Type B pancreatic cell (in vitro differentiated cells): ENCODE measurements around the gene CD300A. TPM values are rescaled to one million over a fixed set of nuclear protein-coding genes. Genes with fewer than 3 reads are reported as not detected.
A peak's percentile ranks its signal among the peaks of the same experiment; 100 is the strongest.

Experiments
- DNase-seq: peaks from one replicate; pipeline ENCODE4 v3.0.0; 2021; ENCODE audit warnings: mixed read lengths; ENCODE audit not compliant: unreplicated experiment; ENCODE audit errors: extremely low spot score
- H3K27ac Mint-ChIP-seq: 2 replicates; pipeline ENCODE4 v1.8.0; 2021; ENCODE audit warnings: mild to moderate bottlenecking, mixed read lengths
- H3K27me3 Mint-ChIP-seq: 2 replicates; pipeline ENCODE4 v1.8.0; 2021; ENCODE audit warnings: mixed read lengths
- H3K36me3 Mint-ChIP-seq: 2 replicates; pipeline ENCODE4 v1.8.0; 2021; ENCODE audit warnings: mixed read lengths
- H3K4me1 Mint-ChIP-seq: one replicate; pipeline ENCODE4 v1.8.0; 2021; ENCODE audit warnings: mixed read lengths; ENCODE audit not compliant: unreplicated experiment
- H3K4me3 Mint-ChIP-seq: 2 replicates; pipeline ENCODE4 v1.8.0; 2021; ENCODE audit warnings: mild to moderate bottlenecking, mixed read lengths
- H3K9me3 Mint-ChIP-seq: 2 replicates; pipeline ENCODE4 v1.8.0; 2021; ENCODE audit warnings: mixed read lengths
- long read RNA-seq: library from polyadenylated mRNA; unstranded; transcript quantifications from one replicate; pipeline ENCODE4 v2.0.0, GENCODE V29; 2020
- total RNA-seq: library from RNA; stranded (reverse); gene quantifications from 2 replicates; pipeline ENCODE4 v1.2.1, GENCODE V29; 2021; ENCODE audit warnings: low replicate concordance
- TF ChIP-seq, protein P1 (sequence below): fragments of 200-600 bp; sonication (generic); conservative IDR thresholded peaks from 2 replicates; pipeline ENCODE4 v1.5.0; 2021; ENCODE audit warnings: antibody characterized with exemption, mild to moderate bottlenecking

Gene CD300A
- total RNA-seq = 0.43 TPM in 1 of 2 replicates, not detected in the other
- long read RNA-seq, partial matches to known transcripts = 0 of 1 reads
- long read RNA-seq, other reads (novel, unspliced or antisense) = 1 of 1 reads

DNA sequence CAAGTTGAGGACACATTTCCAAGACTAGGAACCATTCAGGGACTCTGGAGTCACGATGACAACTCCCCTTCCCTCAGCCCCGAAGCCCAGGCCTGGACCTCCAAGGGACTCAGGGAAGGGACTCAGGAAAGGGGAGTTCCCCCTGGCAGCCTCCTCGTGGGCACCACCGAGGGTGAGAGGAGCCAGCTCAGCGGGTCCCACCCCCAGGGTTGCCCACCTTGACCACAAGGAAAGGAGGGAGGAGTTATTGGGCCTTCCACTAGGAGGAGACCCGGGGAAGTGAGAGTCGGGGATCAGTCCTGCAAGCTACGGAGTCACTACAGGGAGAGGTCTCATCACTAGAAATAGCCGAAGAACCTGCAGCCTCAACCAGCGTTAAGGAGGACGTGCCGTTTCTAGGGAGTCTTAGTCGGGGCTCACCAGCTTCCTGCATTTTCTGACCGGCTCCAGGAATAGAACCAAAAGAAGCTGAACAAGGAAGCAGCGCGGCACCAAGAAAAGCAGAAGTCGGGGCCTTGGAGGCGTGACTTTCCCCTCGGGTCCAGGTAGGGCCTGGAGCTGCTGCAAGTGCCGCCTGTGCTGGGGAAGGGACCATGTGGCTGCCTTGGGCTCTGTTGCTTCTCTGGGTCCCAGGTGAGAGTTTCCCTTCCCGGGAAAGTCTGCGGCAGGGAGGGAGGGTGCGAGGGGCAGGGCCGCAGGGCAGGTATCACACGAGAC is at the start of gene CD300A:
CD300A (plus strand) TSS at position 524 of the 717 bp plus-strand sequence; CDS start at position 594, 70 bp downstream.
- no peak within 1 kb of the TSS for H3K4me3 Mint-ChIP-seq
- H3K27ac Mint-ChIP-seq = no peak within 1 kb of the TSS
- no peaks in the 10 kb centered on the region for H3K9me3 Mint-ChIP-seq
- no peaks in the 10 kb centered on the region for H3K36me3 Mint-ChIP-seq
- H3K27me3 Mint-ChIP-seq = peaks cover 12% of the 10 kb centered on the region
- peaks cover 5% of the 10 kb centered on the region for H3K4me1 Mint-ChIP-seq
- no peak for DNase-seq
- TF ChIP-seq, protein P1, sequence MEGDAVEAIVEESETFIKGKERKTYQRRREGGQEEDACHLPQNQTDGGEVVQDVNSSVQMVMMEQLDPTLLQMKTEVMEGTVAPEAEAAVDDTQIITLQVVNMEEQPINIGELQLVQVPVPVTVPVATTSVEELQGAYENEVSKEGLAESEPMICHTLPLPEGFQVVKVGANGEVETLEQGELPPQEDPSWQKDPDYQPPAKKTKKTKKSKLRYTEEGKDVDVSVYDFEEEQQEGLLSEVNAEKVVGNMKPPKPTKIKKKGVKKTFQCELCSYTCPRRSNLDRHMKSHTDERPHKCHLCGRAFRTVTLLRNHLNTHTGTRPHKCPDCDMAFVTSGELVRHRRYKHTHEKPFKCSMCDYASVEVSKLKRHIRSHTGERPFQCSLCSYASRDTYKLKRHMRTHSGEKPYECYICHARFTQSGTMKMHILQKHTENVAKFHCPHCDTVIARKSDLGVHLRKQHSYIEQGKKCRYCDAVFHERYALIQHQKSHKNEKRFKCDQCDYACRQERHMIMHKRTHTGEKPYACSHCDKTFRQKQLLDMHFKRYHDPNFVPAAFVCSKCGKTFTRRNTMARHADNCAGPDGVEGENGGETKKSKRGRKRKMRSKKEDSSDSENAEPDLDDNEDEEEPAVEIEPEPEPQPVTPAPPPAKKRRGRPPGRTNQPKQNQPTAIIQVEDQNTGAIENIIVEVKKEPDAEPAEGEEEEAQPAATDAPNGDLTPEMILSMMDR = no peak

DNA sequence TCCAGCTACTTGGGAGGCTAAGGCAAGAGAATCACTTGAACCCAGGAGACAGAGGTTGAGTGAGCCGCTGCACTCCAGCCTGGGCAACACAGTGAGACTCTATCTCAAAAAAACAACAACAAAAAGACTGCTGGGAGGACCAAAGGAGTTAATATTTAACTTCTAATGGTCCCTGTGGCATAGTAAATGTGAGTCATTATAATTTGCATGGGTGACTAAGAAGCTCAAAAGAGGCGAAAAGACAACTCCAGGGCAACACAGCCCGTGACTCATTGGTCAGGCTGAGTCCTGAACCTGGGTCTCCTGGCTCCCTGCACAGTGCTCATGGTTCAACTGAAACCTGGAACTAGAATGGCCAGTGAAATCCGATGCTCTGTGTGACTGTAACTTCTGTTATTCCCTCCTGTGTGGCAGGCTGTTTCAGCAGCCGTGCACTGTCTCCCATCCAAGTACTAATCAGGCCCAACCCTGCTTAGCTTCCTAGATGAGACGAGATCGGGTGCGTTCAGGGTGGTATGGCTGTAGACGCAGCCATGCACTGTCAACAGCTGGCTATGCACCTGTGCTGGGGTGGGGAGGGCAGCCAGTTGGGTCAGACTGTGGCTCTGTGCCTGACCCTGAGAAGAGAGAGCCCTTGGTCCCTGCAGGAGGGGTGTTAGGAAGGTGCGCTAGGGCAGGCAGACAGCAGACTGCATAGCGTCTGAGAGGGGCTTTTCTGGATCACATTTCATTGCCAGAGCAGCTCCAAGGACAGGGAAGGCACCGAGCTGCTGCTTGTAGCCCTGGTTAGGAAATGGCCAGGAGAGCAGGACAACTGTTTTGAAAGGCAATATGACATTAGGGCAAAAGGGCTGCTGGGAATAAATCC is 49.0 kb upstream of the CD300A start:
- H3K27me3 Mint-ChIP-seq = no peaks in the 10 kb centered on the region

GRCh38 chr17:74419928-74420411 is 46.5 kb upstream of the CD300A start:
- no peaks in the 10 kb centered on the region for H3K36me3 Mint-ChIP-seq
- H3K9me3 Mint-ChIP-seq = no peaks in the 10 kb centered on the region
- H3K27me3 Mint-ChIP-seq = no peaks in the 10 kb centered on the region
- H3K4me1 Mint-ChIP-seq = peaks cover 6% of the 10 kb centered on the region
- H3K4me3 Mint-ChIP-seq = no peak overlapping the region
- peak overlapping the region; percentile 2 for H3K27ac Mint-ChIP-seq
- no peak for DNase-seq
- TF ChIP-seq, protein P1 = no peak

More for the DNA sequence above, 49.0 kb upstream of the CD300A start:
- H3K9me3 Mint-ChIP-seq = no peaks in the 10 kb centered on the region
- no peak for DNase-seq
- peak overlapping the region; percentile 20 for H3K27ac Mint-ChIP-seq
- TF ChIP-seq, protein P1 = no peak
- H3K36me3 Mint-ChIP-seq = no peaks in the 10 kb centered on the region
- peaks cover 6% of the 10 kb centered on the region for H3K4me1 Mint-ChIP-seq
- no peak overlapping the region for H3K4me3 Mint-ChIP-seq

GRCh38 chr17:74424117-74424516 is 42.3 kb upstream of the CD300A start:
- Mint-ChIP-seq H3K27ac (no peak overlapping the region), H3K4me3 (no peak overlapping the region), H3K36me3 (no peaks in the 10 kb centered on the region), H3K9me3 (no peaks in the 10 kb centered on the region), H3K27me3 (no peaks in the 10 kb centered on the region), H3K4me1 (peaks cover 7% of the 10 kb centered on the region)
- TF ChIP-seq, protein P1 = no peak
- no peak for DNase-seq

GRCh38 chr17:74424657-74425056 is 41.8 kb upstream of the CD300A start:
- peaks cover 9% of the 10 kb centered on the region for H3K4me1 Mint-ChIP-seq
- DNase-seq = no peak
- no peak overlapping the region for H3K27ac Mint-ChIP-seq
- TF ChIP-seq, protein P1 = no peak
- no peaks in the 10 kb centered on the region for H3K36me3 Mint-ChIP-seq
- H3K27me3 Mint-ChIP-seq = no peaks in the 10 kb centered on the region
- H3K4me3 Mint-ChIP-seq = no peak overlapping the region
- H3K9me3 Mint-ChIP-seq = no peaks in the 10 kb centered on the region
